HG02610 (cell line): ENCODE data around the gene TADA1.

Experiments
- ATAC-seq: cut with Tn5 transposase; IDR thresholded peaks from one replicate; pipeline ENCODE4 v1.9.1; 2021; ENCODE audit warnings: mild to moderate bottlenecking, moderate library complexity; ENCODE audit not compliant: unreplicated experiment

TADA1 gene

GRCh38 chr1:166875734-166876539 is at the start of gene TADA1:
TADA1 (minus strand) TSS chr1:166876264; CDS start chr1:166876233, 31 bp downstream.
- ATAC-seq: peak; percentile 94

GRCh38 chr1:166924823-166925541 is 48.9 kb upstream of the TADA1 start:
- ATAC-seq: peak; percentile 93

GRCh38 chr1:166920561-166921475 is 44.8 kb upstream of the TADA1 start:
- no peak for ATAC-seq

- no peak for ATAC-seq
Measured at GRCh38 chr1:166918956-166919316, 42.9 kb upstream of the TADA1 start.

- ATAC-seq: no peak
Measured at GRCh38 chr1:166918088-166918955, 42.3 kb upstream of the TADA1 start.

- ATAC-seq: no peak
Measured at GRCh38 chr1:166915941-166916340, 39.9 kb upstream of the TADA1 start.

- no peak for ATAC-seq
Measured at GRCh38 chr1:166915042-166915441, 39.0 kb upstream of the TADA1 start.

- ATAC-seq: no peak
Measured at GRCh38 chr1:166914111-166914510, 38.0 kb upstream of the TADA1 start.

GRCh38 chr1:166911624-166912023 is 35.6 kb upstream of the TADA1 start:
- no peak for ATAC-seq

- ATAC-seq: peak; percentile 97
Measured at GRCh38 chr1:166910396-166910994, 34.4 kb upstream of the TADA1 start.

GRCh38 chr1:166908942-166909341 is 32.9 kb upstream of the TADA1 start:
- no peak for ATAC-seq

- ATAC-seq: no peak
Measured at GRCh38 chr1:166907763-166908162, 31.7 kb upstream of the TADA1 start.

- no peak for ATAC-seq
Measured at GRCh38 chr1:166907051-166907450, 31.0 kb upstream of the TADA1 start.

GRCh38 chr1:166906647-166907046 is 30.6 kb upstream of the TADA1 start:
- ATAC-seq: no peak

- no peak for ATAC-seq
Measured at GRCh38 chr1:166905900-166906299, 29.8 kb upstream of the TADA1 start.

- ATAC-seq: no peak
Measured at GRCh38 chr1:166905136-166905535, 29.1 kb upstream of the TADA1 start.

- no peak for ATAC-seq
Measured at GRCh38 chr1:166903232-166903631, 27.2 kb upstream of the TADA1 start.

GRCh38 chr1:166902279-166902678 is 26.2 kb upstream of the TADA1 start:
- no peak for ATAC-seq

- no peak for ATAC-seq
Measured at GRCh38 chr1:166900987-166901386, 24.9 kb upstream of the TADA1 start.

GRCh38 chr1:166899769-166900168 is 23.7 kb upstream of the TADA1 start:
- ATAC-seq: no peak
